ENCODE results near the gene FILIP1L.

GRCh38 chr3:100106531-100107141, 7.7 kb downstream of the FILIP1L start:
- TF ChIP-seq FOXM1 (IDR thresholded peaks at IDR 0.05; ENCODE audit: borderline replicate concordance, low read depth) (no peak), RAD21 (IDR thresholded peaks at IDR 0.05; ENCODE audit: low read depth) (no peak), MAX (IDR thresholded peaks at IDR 0.05) (no peak), EP300 (IDR thresholded peaks at IDR 0.05; ENCODE audit: borderline replicate concordance) (no peak), CREB1 (IDR thresholded peaks at IDR 0.05; ENCODE audit: low read depth) (no peak), REST (IDR thresholded peaks at IDR 0.05; ENCODE audit: low read depth) (no peak)
